GM12878 (cell line): ENCODE data around the gene CKAP5. TPM values are rescaled to one million over a fixed set of nuclear protein-coding genes. Genes with fewer than 3 reads are reported as not detected.

Experiments used
- ATAC-seq: fragments of 200-7000 bp; cut with Tn5 transposase; 3 replicates; pipeline ENCODE4 v1.9.1; 2020; ENCODE audit warnings: mild to moderate bottlenecking, moderate library complexity
- BruUV-seq: library from RNA; stranded (reverse); fragments of 400-500 nt; replicated peaks from 2 replicates; lab custom pipeline; 2021; lab: Mats Ljungman, UMichigan
- CTCF ChIA-PET: fragments of 300-600 bp; sonication (Branson Sonifier 250); formaldehyde crosslinking; extraction: SDS; loops from one replicate; lab custom pipeline; 2021; ENCODE audit warnings: inconsistent platforms; lab: Yijun Ruan, JAX
- POLR2A ChIA-PET: fragments of 350-600 bp; formaldehyde crosslinking; extraction: SDS; loops from one replicate; lab custom pipeline; 2021; ENCODE audit warnings: inconsistent platforms; lab: Charles Lee
- RAD21 ChIA-PET: fragments of 300-600 bp; sonication (Branson Sonifier 250); formaldehyde crosslinking; loops from one replicate; lab custom pipeline; 2023; ENCODE audit warnings: antibody characterized with exemption; ENCODE audit not compliant: unreplicated experiment; lab: Charles Lee
- SMC1A ChIA-PET: fragments of 300-600 bp; sonication (Branson Sonifier 250); formaldehyde crosslinking; loops from one replicate; lab custom pipeline; 2023; ENCODE audit not compliant: unreplicated experiment, uncharacterized antibody; lab: Charles Lee
- DNase-seq: peaks from one replicate; pipeline ENCODE4 v3.0.0-alpha.2; 2011; ENCODE audit warnings: low read depth, low spot score
- FAIRE-seq: peaks from 3 replicates; lab custom pipeline; 2011; peaks lifted over from hg19 to GRCh38; lab: Jason Lieb, UNC
- H2AFZ ChIP-seq: 2 replicates; pipeline ENCODE4 v1.6.0; 2011; ENCODE audit warnings: low read depth, low read length, control low read depth; ENCODE audit not compliant: control insufficient read depth
- H3K27ac ChIP-seq: 2 replicates; pipeline ENCODE4 v1.5.1; 2011; ENCODE audit warnings: control low read depth; ENCODE audit not compliant: control insufficient read depth, insufficient read depth
- H3K27me3 ChIP-seq, 2 experiments: replicated peaks in 1 of 2; 2 replicates each; pipeline versions ENCODE4 v1.6.0 to v1.6.1; 2011; ENCODE audit warnings: low read length in 1 of 2; ENCODE audit not compliant: control insufficient read depth in 2 of 2, insufficient read depth in 2 of 2
- H3K36me3 ChIP-seq, 2 experiments: 2 replicates each; pipeline ENCODE4 v1.5.1; 2011; ENCODE audit warnings: low read length in 1 of 2; ENCODE audit not compliant: control insufficient read depth in 2 of 2, insufficient read depth in 2 of 2
- H3K4me1 ChIP-seq: 2 replicates; pipeline ENCODE4 v1.6.1; 2011; ENCODE audit warnings: mild to moderate bottlenecking, low read length, moderate library complexity, mixed read lengths; ENCODE audit not compliant: control insufficient read depth, insufficient read depth
- H3K4me2 ChIP-seq: 2 replicates; pipeline ENCODE4 v1.6.0; 2011; ENCODE audit warnings: control low read depth; ENCODE audit not compliant: control insufficient read depth, insufficient read depth
- H3K4me3 ChIP-seq: fragments of 200-600 bp; sonication (generic); 2 replicates; pipeline ENCODE4 v1.5.1; 2016
- H3K79me2 ChIP-seq: 2 replicates; pipeline ENCODE4 v1.6.0; 2011; ENCODE audit warnings: low read length; ENCODE audit not compliant: control insufficient read depth, insufficient read depth
- H3K9ac ChIP-seq: 2 replicates; pipeline ENCODE4 v1.8.0; 2011; ENCODE audit warnings: low read length, control low read depth, mixed read lengths; ENCODE audit not compliant: control insufficient read depth, insufficient read depth
- H3K9me3 ChIP-seq: replicated peaks from 3 replicates; pipeline ENCODE4 v1.5.1; 2011; ENCODE audit warnings: mild to moderate bottlenecking, low read length; ENCODE audit not compliant: control insufficient read depth, insufficient read depth
- H4K20me1 ChIP-seq: 2 replicates; pipeline ENCODE4 v1.6.0; 2011; ENCODE audit not compliant: control insufficient read depth, insufficient read depth
- DPF2 ChIP-seq: fragments of 450-650 bp; IDR thresholded peaks from 2 replicates; pipeline ENCODE4 v1.6.1; 2017; ENCODE audit warnings: mild to moderate bottlenecking
- FOXM1 ChIP-seq: IDR thresholded peaks from 2 replicates; pipeline ENCODE4 v1.6.1; 2012; ENCODE audit warnings: low read depth, mild to moderate bottlenecking, inconsistent platforms, low read length, moderate library complexity
- GABPA ChIP-seq: IDR thresholded peaks from 2 replicates; pipeline ENCODE4 v1.6.1; 2014; ENCODE audit warnings: antibody characterized with exemption, low read depth, mild to moderate bottlenecking, inconsistent platforms
- IKZF1 ChIP-seq: fragments of 450-650 bp; conservative IDR thresholded peaks from 2 replicates; pipeline ENCODE4 v1.6.1; 2017; ENCODE audit warnings: antibody characterized with exemption, mild to moderate bottlenecking
- NFIC ChIP-seq: IDR thresholded peaks from 2 replicates; pipeline ENCODE4 v1.6.1; 2012; ENCODE audit warnings: low read depth, mild to moderate bottlenecking, inconsistent platforms, low read length, moderate library complexity
- NR2C1 ChIP-seq: fragments of 450-650 bp; IDR thresholded peaks from 2 replicates; pipeline ENCODE4 v1.6.1; 2017; ENCODE audit warnings: antibody characterized with exemption, mild to moderate bottlenecking, moderate library complexity
- NRF1 ChIP-seq: conservative IDR thresholded peaks from 2 replicates; pipeline ENCODE4 v1.6.1; 2011; ENCODE audit warnings: mild to moderate bottlenecking, low read depth, low read length, improper control_type of control experiment
- SMAD1 ChIP-seq: fragments of 450-650 bp; IDR thresholded peaks from 2 replicates; pipeline ENCODE4 v1.6.1; 2018; ENCODE audit warnings: mild to moderate bottlenecking, low read depth; ENCODE audit not compliant: partially characterized antibody
- SMAD5 ChIP-seq: IDR thresholded peaks from 2 replicates; pipeline ENCODE4 v1.6.1; 2016; ENCODE audit warnings: antibody characterized with exemption, low read depth
- SMC3 ChIP-seq: IDR thresholded peaks from 2 replicates; pipeline ENCODE4 v1.6.1; 2011; ENCODE audit warnings: low read length, improper control_type of control experiment, borderline replicate concordance
- TCF12 ChIP-seq: IDR thresholded peaks from 2 replicates; pipeline ENCODE4 v1.6.1; 2011; ENCODE audit warnings: low read depth, mild to moderate bottlenecking, low read length
- WGBS: methylation state at CpG from one replicate; pipeline ENCODE4 v1.1.6; 2016; ENCODE audit warnings: low lambda C conversion rate; ENCODE audit not compliant: insufficient replicate concordance, insufficient coverage; ENCODE audit errors: missing lambda C conversion rate; 5-methylcytosine and 5-hydroxymethylcytosine counted together
- in situ Hi-C: fragments of 300-500 bp; cut with MboI; formaldehyde crosslinking; loops from 9 replicates; pipeline ENCODE4 v1.14.3; 2018; ENCODE audit warnings: mixed read lengths
- intact Hi-C: fragments of 100-400 bp; cut with micrococcal nuclease; formaldehyde crosslinking; loops from one replicate; pipeline ENCODE4 v1.14.2; 2022; ENCODE audit not compliant: unreplicated experiment
- polyA plus RNA-seq, 11 experiments: library from polyadenylated mRNA; depleted of rRNA in 4 of 11; unstranded in 6 of 11; stranded (reverse) in 5 of 11; fragments of >200 nt; fragmentation: Nextera tagmentation in 4 of 11; fragmentation: Illumina TruSeq in 1 of 11; extraction: Ambion mirVana in 4 of 11; extraction: Trizol in 1 of 11; gene quantifications; 1 replicate in 1 of 11; 2 replicates in 10 of 11; pipeline versions ENCODE4 v1.2.1 to v1.2.3, GENCODE V29; 2011 to 2016; ENCODE audit warnings: inconsistent platforms in 2 of 11, missing spikeins in 2 of 11, low read depth in 1 of 11
- total RNA-seq, 4 experiments: library from RNA; depleted of rRNA in 3 of 4; stranded (reverse); fragments of >200 nt in 3 of 4; fragmentation: Illumina TruSeq in 1 of 4; extraction: Trizol in 1 of 4; gene quantifications; 2 replicates each; pipeline versions ENCODE4 v1.2.1 to v1.2.3, GENCODE V29; 2013 to 2021
- TF ChIP-seq, protein P1 (sequence below): fragments of 450-650 bp; IDR thresholded peaks from 2 replicates; pipeline ENCODE4 v1.6.1; 2017; ENCODE audit warnings: mild to moderate bottlenecking, low read depth, inconsistent platforms; ENCODE audit not compliant: poor library complexity, severe bottlenecking
- TF ChIP-seq, protein P2 (sequence below): fragments of 450-650 bp; IDR thresholded peaks from 2 replicates; pipeline ENCODE4 v1.6.1; 2017; ENCODE audit warnings: mild to moderate bottlenecking, moderate library complexity
- TF ChIP-seq, protein P3 (sequence below): IDR thresholded peaks from 2 replicates; pipeline ENCODE4 v1.6.1; 2011; ENCODE audit warnings: mild to moderate bottlenecking, low read depth, low read length, moderate library complexity; ENCODE audit not compliant: insufficient replicate concordance
- TF ChIP-seq, protein P4 (sequence below): IDR thresholded peaks from 2 replicates; pipeline ENCODE4 v1.6.1; 2011; ENCODE audit warnings: borderline replicate concordance, low read depth, mild to moderate bottlenecking, moderate library complexity, mixed read lengths, low read length; ENCODE audit not compliant: insufficient read depth; ENCODE audit errors: extremely low read length

The CKAP5 gene
- total and polyA plus RNA-seq, 10 of the 15 experiments (the other 5 are each of a cell fraction or from before 2014, with no cell fraction given) = 20.1 to 161 (median 79.8) TPM

DNA sequence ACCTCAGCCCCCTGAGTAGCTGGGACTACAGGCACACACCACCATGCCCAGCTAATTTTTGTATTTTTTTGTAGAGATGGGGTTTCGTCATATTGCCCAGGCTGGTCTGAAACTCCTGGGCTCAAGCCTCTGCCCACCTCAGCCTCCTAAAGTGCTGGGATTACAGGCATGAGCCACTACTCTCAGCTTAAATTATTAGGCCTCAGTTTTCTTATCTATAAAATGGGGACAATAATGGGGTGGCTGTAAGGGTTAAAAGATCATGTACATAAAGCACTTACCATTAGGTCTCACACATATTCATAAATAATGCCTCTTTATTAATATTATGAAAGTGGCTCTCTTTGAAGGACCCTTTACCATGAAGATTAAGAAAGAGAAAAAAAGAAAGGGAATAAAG, 31.5 kb upstream of the CKAP5 start:
- CTCF ChIA-PET = interaction anchor here (0.9 kb wide), 1 partner anchor 10 kb away, joined by 3 read pairs; no protein-coding TSS in a partner anchor
- WGBS = 50% methylated on average over 1 of the region's 1 CpG
- H3K4me2 ChIP-seq = no peak overlapping the region
- ATAC-seq = no peak
- POLR2A ChIA-PET = no interaction called here
- no peaks in the 10 kb centered on the region for H3K9me3 ChIP-seq
- RAD21 ChIA-PET = no interaction called here
- in situ Hi-C loops = no loop called here
- no peak overlapping the region for H3K4me3 ChIP-seq
- intact Hi-C loops = no loop called here
- H3K27ac ChIP-seq = no peak overlapping the region
- H3K4me1 ChIP-seq = no peaks in the 10 kb centered on the region
- no peak overlapping the region for H2AFZ ChIP-seq
- H3K27me3 ChIP-seq = no peaks in the 10 kb centered on the region; a peak in 1 of 4 replicates
- H3K79me2 ChIP-seq = no peaks in the 10 kb centered on the region
- H3K36me3 ChIP-seq = no peaks in the 10 kb centered on the region
- no peak for FAIRE-seq
- H4K20me1 ChIP-seq = no peaks in the 10 kb centered on the region
- H3K9ac ChIP-seq = no peak overlapping the region
- SMC1A ChIA-PET = interaction anchor here (1.3 kb wide), 1 partner anchor 9 kb away, joined by 3 read pairs; no protein-coding TSS in a partner anchor
- no peak for DNase-seq
- no TSS peak for BruUV-seq
- TF ChIP-seq, protein P1, sequence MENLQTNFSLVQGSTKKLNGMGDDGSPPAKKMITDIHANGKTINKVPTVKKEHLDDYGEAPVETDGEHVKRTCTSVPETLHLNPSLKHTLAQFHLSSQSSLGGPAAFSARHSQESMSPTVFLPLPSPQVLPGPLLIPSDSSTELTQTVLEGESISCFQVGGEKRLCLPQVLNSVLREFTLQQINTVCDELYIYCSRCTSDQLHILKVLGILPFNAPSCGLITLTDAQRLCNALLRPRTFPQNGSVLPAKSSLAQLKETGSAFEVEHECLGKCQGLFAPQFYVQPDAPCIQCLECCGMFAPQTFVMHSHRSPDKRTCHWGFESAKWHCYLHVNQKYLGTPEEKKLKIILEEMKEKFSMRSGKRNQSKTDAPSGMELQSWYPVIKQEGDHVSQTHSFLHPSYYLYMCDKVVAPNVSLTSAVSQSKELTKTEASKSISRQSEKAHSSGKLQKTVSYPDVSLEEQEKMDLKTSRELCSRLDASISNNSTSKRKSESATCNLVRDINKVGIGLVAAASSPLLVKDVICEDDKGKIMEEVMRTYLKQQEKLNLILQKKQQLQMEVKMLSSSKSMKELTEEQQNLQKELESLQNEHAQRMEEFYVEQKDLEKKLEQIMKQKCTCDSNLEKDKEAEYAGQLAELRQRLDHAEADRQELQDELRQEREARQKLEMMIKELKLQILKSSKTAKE = no peak
- TF ChIP-seq NRF1 (no peak), SMC3 (no peak), SMAD1 (no peak), DPF2 (no peak), IKZF1 (no peak), NR2C1 (no peak), TCF12 (no peak), FOXM1 (no peak), SMAD5 (no peak), NFIC (no peak), GABPA (no peak)
- TF ChIP-seq, protein P2, sequence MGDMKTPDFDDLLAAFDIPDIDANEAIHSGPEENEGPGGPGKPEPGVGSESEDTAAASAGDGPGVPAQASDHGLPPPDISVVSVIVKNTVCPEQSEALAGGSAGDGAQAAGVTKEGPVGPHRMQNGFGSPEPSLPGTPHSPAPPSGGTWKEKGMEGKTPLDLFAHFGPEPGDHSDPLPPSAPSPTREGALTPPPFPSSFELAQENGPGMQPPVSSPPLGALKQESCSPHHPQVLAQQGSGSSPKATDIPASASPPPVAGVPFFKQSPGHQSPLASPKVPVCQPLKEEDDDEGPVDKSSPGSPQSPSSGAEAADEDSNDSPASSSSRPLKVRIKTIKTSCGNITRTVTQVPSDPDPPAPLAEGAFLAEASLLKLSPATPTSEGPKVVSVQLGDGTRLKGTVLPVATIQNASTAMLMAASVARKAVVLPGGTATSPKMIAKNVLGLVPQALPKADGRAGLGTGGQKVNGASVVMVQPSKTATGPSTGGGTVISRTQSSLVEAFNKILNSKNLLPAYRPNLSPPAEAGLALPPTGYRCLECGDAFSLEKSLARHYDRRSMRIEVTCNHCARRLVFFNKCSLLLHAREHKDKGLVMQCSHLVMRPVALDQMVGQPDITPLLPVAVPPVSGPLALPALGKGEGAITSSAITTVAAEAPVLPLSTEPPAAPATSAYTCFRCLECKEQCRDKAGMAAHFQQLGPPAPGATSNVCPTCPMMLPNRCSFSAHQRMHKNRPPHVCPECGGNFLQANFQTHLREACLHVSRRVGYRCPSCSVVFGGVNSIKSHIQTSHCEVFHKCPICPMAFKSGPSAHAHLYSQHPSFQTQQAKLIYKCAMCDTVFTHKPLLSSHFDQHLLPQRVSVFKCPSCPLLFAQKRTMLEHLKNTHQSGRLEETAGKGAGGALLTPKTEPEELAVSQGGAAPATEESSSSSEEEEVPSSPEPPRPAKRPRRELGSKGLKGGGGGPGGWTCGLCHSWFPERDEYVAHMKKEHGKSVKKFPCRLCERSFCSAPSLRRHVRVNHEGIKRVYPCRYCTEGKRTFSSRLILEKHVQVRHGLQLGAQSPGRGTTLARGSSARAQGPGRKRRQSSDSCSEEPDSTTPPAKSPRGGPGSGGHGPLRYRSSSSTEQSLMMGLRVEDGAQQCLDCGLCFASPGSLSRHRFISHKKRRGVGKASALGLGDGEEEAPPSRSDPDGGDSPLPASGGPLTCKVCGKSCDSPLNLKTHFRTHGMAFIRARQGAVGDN = no peak
- TF ChIP-seq, protein P3, sequence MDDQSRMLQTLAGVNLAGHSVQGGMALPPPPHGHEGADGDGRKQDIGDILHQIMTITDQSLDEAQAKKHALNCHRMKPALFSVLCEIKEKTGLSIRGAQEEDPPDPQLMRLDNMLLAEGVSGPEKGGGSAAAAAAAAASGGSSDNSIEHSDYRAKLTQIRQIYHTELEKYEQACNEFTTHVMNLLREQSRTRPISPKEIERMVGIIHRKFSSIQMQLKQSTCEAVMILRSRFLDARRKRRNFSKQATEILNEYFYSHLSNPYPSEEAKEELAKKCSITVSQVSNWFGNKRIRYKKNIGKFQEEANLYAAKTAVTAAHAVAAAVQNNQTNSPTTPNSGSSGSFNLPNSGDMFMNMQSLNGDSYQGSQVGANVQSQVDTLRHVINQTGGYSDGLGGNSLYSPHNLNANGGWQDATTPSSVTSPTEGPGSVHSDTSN = no peak
- TF ChIP-seq, protein P4, sequence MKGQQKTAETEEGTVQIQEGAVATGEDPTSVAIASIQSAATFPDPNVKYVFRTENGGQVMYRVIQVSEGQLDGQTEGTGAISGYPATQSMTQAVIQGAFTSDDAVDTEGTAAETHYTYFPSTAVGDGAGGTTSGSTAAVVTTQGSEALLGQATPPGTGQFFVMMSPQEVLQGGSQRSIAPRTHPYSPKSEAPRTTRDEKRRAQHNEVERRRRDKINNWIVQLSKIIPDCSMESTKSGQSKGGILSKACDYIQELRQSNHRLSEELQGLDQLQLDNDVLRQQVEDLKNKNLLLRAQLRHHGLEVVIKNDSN = no peak
